Right lobe of liver (tissue), 4 donors: ENCODE measurements around the gene NFS1.

Experiments used
- POLR2A ChIP-seq: fragments of 450-650 bp; IDR thresholded peaks from one replicate; pipeline ENCODE4 v1.6.1; 2017; ENCODE audit warnings: antibody characterized with exemption, mild to moderate bottlenecking
- TF ChIP-seq, protein P1 (sequence below), 4 donors: fragments of 200-600 bp in 3 of 4; fragments of 450-650 bp in 1 of 4; IDR thresholded peaks; one replicate each; pipeline versions ENCODE4 v1.5.1 to v1.8.0; 2016 to 2022; ENCODE audit warnings: antibody characterized with exemption in 4 of 4, mild to moderate bottlenecking in 2 of 4
- donor health status: DM: no; HTN: no; CAD: no.
- donor health status: DM: no; HTN: no; CAD: no.
- donor health status: DM: no; HTN: yes; CAD: no.

DNA sequence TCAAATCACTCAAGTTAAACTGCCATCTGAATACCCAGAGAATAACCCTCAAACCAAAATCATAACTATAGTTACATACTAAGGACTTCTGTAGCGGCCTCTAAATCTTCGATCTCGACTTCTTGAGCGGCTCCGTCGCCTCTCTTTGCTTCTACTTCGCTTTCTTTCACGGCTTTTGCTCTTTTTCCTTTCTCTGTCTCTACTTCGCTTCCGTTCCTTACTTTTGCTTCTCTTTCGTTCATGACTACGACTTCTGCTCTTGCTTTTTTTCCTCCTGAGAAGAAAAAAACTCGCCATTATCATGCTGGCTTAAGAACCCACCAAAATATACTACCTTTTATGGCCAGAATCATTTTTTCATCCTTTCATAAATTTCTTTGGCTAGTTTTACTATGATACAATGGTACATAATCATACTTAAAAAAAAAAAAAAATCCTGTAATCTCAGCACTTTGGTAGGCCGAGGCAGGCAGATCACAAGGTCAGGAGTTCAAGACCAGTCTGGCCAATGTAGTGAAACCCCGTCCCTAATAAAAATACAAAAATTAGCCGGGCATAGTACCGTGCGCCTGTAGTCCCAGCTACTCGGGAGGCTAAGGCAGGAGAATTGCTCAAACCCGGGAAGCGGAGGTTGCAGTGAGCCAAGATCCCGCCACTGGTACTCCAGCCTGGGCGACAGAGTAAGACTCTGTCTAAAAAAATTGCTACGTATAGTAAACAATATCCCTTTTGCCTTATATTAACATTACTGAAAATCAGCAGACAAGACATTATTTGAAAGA lies 32.9 kb upstream of the NFS1 start:
- TF ChIP-seq, protein P1, sequence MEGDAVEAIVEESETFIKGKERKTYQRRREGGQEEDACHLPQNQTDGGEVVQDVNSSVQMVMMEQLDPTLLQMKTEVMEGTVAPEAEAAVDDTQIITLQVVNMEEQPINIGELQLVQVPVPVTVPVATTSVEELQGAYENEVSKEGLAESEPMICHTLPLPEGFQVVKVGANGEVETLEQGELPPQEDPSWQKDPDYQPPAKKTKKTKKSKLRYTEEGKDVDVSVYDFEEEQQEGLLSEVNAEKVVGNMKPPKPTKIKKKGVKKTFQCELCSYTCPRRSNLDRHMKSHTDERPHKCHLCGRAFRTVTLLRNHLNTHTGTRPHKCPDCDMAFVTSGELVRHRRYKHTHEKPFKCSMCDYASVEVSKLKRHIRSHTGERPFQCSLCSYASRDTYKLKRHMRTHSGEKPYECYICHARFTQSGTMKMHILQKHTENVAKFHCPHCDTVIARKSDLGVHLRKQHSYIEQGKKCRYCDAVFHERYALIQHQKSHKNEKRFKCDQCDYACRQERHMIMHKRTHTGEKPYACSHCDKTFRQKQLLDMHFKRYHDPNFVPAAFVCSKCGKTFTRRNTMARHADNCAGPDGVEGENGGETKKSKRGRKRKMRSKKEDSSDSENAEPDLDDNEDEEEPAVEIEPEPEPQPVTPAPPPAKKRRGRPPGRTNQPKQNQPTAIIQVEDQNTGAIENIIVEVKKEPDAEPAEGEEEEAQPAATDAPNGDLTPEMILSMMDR (IDR thresholded peaks at IDR 0.05): no peak
- no peak for TF ChIP-seq POLR2A
